K562 (cell line): ENCODE measurements around the gene NBPF8. TPM values are rescaled to one million over a fixed set of nuclear protein-coding genes. Genes with fewer than 3 reads are reported as not detected.
"Not testable (repeated sequence)": the region's sequence is repeated elsewhere in the genome, so short reads cannot be mapped to it uniquely, and the experiment has no call there.

Experiments
- ATAC-seq: fragments of 200-7000 bp; cut with Tn5 transposase; 3 replicates; pipeline ENCODE4 v1.9.1; 2020; ENCODE audit warnings: moderate library complexity
- BruUV-seq: library from RNA; stranded (reverse); fragments of 400-500 nt; replicated peaks from 2 replicates; lab custom pipeline; 2021; lab: Mats Ljungman, UMichigan
- CTCF ChIA-PET: fragments of 300-600 bp; formaldehyde crosslinking; extraction: SDS; loops from one replicate; lab custom pipeline; 2021; ENCODE audit warnings: low intra/inter-chr PET ratio; lab: Yijun Ruan, JAX
- POLR2A ChIA-PET: fragments of 300-600, 350-650 bp; sonication (Branson Sonifier 250); formaldehyde crosslinking; extraction: SDS; loops from one replicate; lab custom pipeline; 2021; ENCODE audit warnings: antibody characterized with exemption, inconsistent platforms; lab: Yijun Ruan, JAX
- DNase-seq, 4 experiments: peaks; one replicate each; pipeline versions ENCODE4 v3.0.0 to v3.0.0-alpha.2; 2011 to 2018; ENCODE audit warnings: low spot score in 3 of 4, mixed read lengths in 3 of 4; ENCODE audit errors: extremely low read depth in 1 of 4
- FAIRE-seq: peaks from 2 replicates; lab custom pipeline; 2011; peaks lifted over from hg19 to GRCh38; lab: Jason Lieb, UNC
- H2AFZ ChIP-seq: 2 replicates; pipeline ENCODE4 v1.6.0; 2011; ENCODE audit warnings: low read depth, low read length, control low read depth, inconsistent platforms
- H3K27ac ChIP-seq: fragments of 200-600 bp; 3 replicates; pipeline ENCODE4 v1.8.0; 2011; ENCODE audit warnings: low read depth, mild to moderate bottlenecking, control low read depth, inconsistent platforms, low read length, moderate library complexity, mixed read lengths; ENCODE audit errors: extremely low read depth
- H3K27me3 ChIP-seq, 2 experiments: fragments of 300-600 bp in 1 of 2; 2 replicates in 1 of 2; 3 replicates in 1 of 2; pipeline versions ENCODE4 v1.6.0 to v1.8.0; 2011; ENCODE audit warnings: inconsistent platforms in 2 of 2, low read length in 2 of 2, mild to moderate bottlenecking in 1 of 2, mixed read lengths in 1 of 2, moderate library complexity in 1 of 2; ENCODE audit not compliant: control insufficient read depth in 2 of 2, insufficient read depth in 2 of 2
- H3K36me3 ChIP-seq: fragments of 300-600 bp; 3 replicates; pipeline ENCODE4 v1.8.0; 2011; ENCODE audit warnings: mild to moderate bottlenecking, low read length, inconsistent platforms; ENCODE audit not compliant: control insufficient read depth, insufficient read depth
- H3K4me1 ChIP-seq, 2 experiments: fragments of 200-600 bp in 1 of 2; replicated peaks in 1 of 2; 2 replicates in 1 of 2; 3 replicates in 1 of 2; pipeline versions ENCODE4 v1.5.1 to v1.8.0; 2011; ENCODE audit warnings: inconsistent platforms in 2 of 2, low read length in 2 of 2, mild to moderate bottlenecking in 1 of 2, mixed read lengths in 1 of 2, moderate library complexity in 1 of 2; ENCODE audit not compliant: control insufficient read depth in 2 of 2, insufficient read depth in 2 of 2
- H3K4me2 ChIP-seq: 2 replicates; pipeline ENCODE4 v1.6.1; 2011; ENCODE audit warnings: low read length, control low read depth, inconsistent platforms, mixed read lengths; ENCODE audit not compliant: insufficient read depth
- H3K4me3 ChIP-seq: fragments of 200-600 bp; sonication (generic), shearing (Covaris generic); 2 replicates; pipeline ENCODE4 v1.5.1; 2016; ENCODE audit warnings: control low read depth, inconsistent platforms
- H3K79me2 ChIP-seq: fragments of 200-600 bp; 3 replicates; pipeline ENCODE4 v1.8.0; 2011; ENCODE audit warnings: low read length, inconsistent platforms; ENCODE audit not compliant: control insufficient read depth, insufficient read depth
- H3K9ac ChIP-seq, 2 experiments: 2 replicates each; pipeline versions ENCODE4 v1.6.0 to v1.6.1; 2011; ENCODE audit warnings: low read depth in 2 of 2, low read length in 2 of 2, control low read depth in 1 of 2, inconsistent platforms in 1 of 2, mild to moderate bottlenecking in 1 of 2, mixed read lengths in 1 of 2; ENCODE audit not compliant: insufficient read depth in 1 of 2
- H3K9me1 ChIP-seq: one replicate; pipeline ENCODE4 v1.6.0; 2011; ENCODE audit warnings: inconsistent platforms, mild to moderate bottlenecking, low read length, moderate library complexity; ENCODE audit not compliant: control insufficient read depth, insufficient read depth
- H3K9me3 ChIP-seq: replicated peaks from 2 replicates; pipeline ENCODE4 v1.5.1; 2011; ENCODE audit warnings: low read depth, low read length, inconsistent platforms; ENCODE audit not compliant: control insufficient read depth, insufficient read depth
- H4K20me1 ChIP-seq: replicated peaks from 2 replicates; pipeline ENCODE4 v1.6.1; 2011; ENCODE audit warnings: low read length, inconsistent platforms, mixed read lengths; ENCODE audit not compliant: control insufficient read depth, insufficient read depth
- WGBS: fragments of 100-300 bp; shearing (Covaris generic); methylation state at CpG from one replicate; pipeline ENCODE4 v1.1.6; 2016; ENCODE audit warnings: low coverage, mixed read lengths; ENCODE audit not compliant: insufficient coverage; ENCODE audit errors: missing lambda C conversion rate; 5-methylcytosine and 5-hydroxymethylcytosine counted together
- in situ Hi-C: fragments of 300-500 bp; cut with MboI; formaldehyde crosslinking; loops from 4 replicates; pipeline ENCODE4 v1.15.0; 2018; ENCODE audit warnings: inconsistent platforms, mixed read lengths
- intact Hi-C: fragments of 100-400 bp; cut with micrococcal nuclease; formaldehyde crosslinking; loops from 2 replicates; pipeline ENCODE4 v1.14.2; 2022
- polyA plus RNA-seq, 8 experiments: library from polyadenylated mRNA; depleted of rRNA in 4 of 8; stranded (reverse) in 5 of 8; unstranded in 3 of 8; fragments of >200 nt; fragmentation: Nextera tagmentation in 2 of 8; fragmentation: Illumina TruSeq in 1 of 8; extraction: Ambion mirVana in 2 of 8; extraction: Trizol in 1 of 8; gene quantifications; 2 replicates each; pipeline versions ENCODE4 v1.2.1 to v1.2.3, GENCODE V29; 2011 to 2014; ENCODE audit warnings: inconsistent platforms in 1 of 8, missing spikeins in 1 of 8
- total RNA-seq, 7 experiments: library from RNA; depleted of rRNA in 6 of 7; stranded (reverse); fragments of >200 nt in 6 of 7; fragmentation: Illumina TruSeq in 2 of 7; extraction: Trizol in 2 of 7; gene quantifications; 2 replicates each; pipeline versions ENCODE4 v1.2.1 to v1.2.3, GENCODE V29; 2011 to 2021; ENCODE audit warnings: low replicate concordance in 1 of 7

The NBPF8 gene
- total and polyA plus RNA-seq, 9 of the 15 experiments (the other 6 are each of a cell fraction or from before 2014, with no cell fraction given) = 1.7 to 14.7 (median 7.1) TPM

- H3K9me3 ChIP-seq, H3K4me1 ChIP-seq, H3K9me1 ChIP-seq, H3K79me2 ChIP-seq, H3K36me3 ChIP-seq, in situ Hi-C loops, H3K27ac ChIP-seq, H2AFZ ChIP-seq, DNase-seq, H3K4me3 ChIP-seq, POLR2A ChIA-PET, ATAC-seq, H3K9ac ChIP-seq, H3K4me2 ChIP-seq, FAIRE-seq, H3K27me3 ChIP-seq, BruUV-seq, CTCF ChIA-PET, H4K20me1 ChIP-seq, intact Hi-C loops: not testable (repeated sequence)
- 87% methylated on average over 6 of the region's 6 CpGs for WGBS
These were observed 47.1 kb upstream of the NBPF8 start for GRCh38 chr1:120367709-120368108.

GRCh38 chr1:120386651-120387050 lies 28.2 kb upstream of the NBPF8 start:
- H3K4me2 ChIP-seq, H3K27me3 ChIP-seq, POLR2A ChIA-PET, H2AFZ ChIP-seq, FAIRE-seq, H3K79me2 ChIP-seq, H3K9me3 ChIP-seq, intact Hi-C loops, H3K4me3 ChIP-seq, in situ Hi-C loops, H3K4me1 ChIP-seq, BruUV-seq, H3K9me1 ChIP-seq, H3K9ac ChIP-seq, ATAC-seq, H3K36me3 ChIP-seq, H4K20me1 ChIP-seq, H3K27ac ChIP-seq, DNase-seq, CTCF ChIA-PET: not testable (repeated sequence)
- 45% methylated on average over 5 of the region's 5 CpGs for WGBS
